Measurements from ENCODE around the gene CRY1. TPM values are rescaled to one million over a fixed set of nuclear protein-coding genes. Genes with fewer than 3 reads are reported as not detected.

The CRY1 gene
- polyA plus RNA-seq, 2 of the 4 experiments (the other 2 are of a cell fraction) = 15.8 to 26.1 TPM

DNA sequence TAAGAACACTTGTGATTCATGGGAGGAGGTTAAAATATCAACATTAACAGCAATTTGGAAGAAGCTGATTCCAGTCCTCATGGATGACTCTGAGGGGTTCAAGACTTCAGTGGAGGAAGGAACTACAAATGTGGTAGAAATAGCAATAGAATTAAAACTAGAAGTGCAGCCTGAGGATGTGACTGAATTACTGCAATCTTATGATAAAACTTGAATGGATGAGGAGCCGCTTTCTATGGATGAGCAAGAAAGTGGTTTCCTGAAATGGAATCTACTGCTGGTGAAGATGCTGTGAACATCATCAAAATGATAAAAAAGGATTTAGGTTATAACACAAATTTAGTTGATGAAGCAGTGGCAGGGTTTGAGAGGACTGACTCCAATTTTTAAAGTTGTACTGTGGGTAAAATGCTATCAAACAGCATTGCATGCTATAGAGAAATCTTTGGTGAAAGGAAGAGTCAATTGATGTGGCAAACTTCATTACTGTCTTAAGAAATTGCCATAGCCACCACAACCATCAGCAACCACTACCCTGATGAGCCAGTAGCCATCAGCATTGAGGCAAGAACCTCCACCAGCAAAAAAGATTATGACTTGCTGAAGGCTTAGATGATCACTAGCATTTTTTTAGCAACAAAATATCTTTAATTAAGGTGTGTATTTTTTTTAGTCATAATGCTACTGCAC is 80.5 kb downstream of the CRY1 start:
- FAIRE-seq = no peak
- 100% methylated on average over 1 of the region's 1 CpG for WGBS (ENCODE audit: missing lambda C conversion rate)
- TF ChIP-seq RAD21 (conservative IDR thresholded peaks at IDR 0.05 in 1 of 2, IDR thresholded peaks at IDR 0.05 in 1 of 2) (no peak), ZC3H11A (IDR thresholded peaks at IDR 0.05) (no peak), ESRRA (IDR thresholded peaks at IDR 0.05; ENCODE audit: borderline replicate concordance, low read length) (no peak), JUNB (IDR thresholded peaks at IDR 0.05) (no peak), MAZ (IDR thresholded peaks at IDR 0.05; ENCODE audit: borderline replicate concordance, low read depth, low read length) (no peak), CHD4 (IDR thresholded peaks at IDR 0.05; ENCODE audit: borderline replicate concordance) (no peak), FOXS1 (CRISPR knock-in tag; IDR thresholded peaks at IDR 0.05) (no peak)
- TF ChIP-seq, protein P1, sequence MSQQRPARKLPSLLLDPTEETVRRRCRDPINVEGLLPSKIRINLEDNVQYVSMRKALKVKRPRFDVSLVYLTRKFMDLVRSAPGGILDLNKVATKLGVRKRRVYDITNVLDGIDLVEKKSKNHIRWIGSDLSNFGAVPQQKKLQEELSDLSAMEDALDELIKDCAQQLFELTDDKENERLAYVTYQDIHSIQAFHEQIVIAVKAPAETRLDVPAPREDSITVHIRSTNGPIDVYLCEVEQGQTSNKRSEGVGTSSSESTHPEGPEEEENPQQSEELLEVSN (IDR thresholded peaks at IDR 0.05; ENCODE audit: borderline replicate concordance, low read depth) = no peak
- ChIA-PET POLR2A (no interaction called here), CTCF (interaction anchor here (0.6 to 2.0 kb wide), 5 partner anchors 13 to 92 kb away, joined by 3 to 7 read pairs (median 3); no protein-coding TSS in a partner anchor)
- no peak for ATAC-seq
- H3K4me1 ChIP-seq = no peaks in the 10 kb centered on the region
- no peak overlapping the region for H3K4me2 ChIP-seq
- no peaks in the 10 kb centered on the region for H3K9me3 ChIP-seq
- DNase-seq (ENCODE audit: low read depth in 1 of 2, low spot score in 1 of 2) = no peak
- H3K27ac ChIP-seq = no peak overlapping the region
- H3K4me3 ChIP-seq = no peak overlapping the region

DNA sequence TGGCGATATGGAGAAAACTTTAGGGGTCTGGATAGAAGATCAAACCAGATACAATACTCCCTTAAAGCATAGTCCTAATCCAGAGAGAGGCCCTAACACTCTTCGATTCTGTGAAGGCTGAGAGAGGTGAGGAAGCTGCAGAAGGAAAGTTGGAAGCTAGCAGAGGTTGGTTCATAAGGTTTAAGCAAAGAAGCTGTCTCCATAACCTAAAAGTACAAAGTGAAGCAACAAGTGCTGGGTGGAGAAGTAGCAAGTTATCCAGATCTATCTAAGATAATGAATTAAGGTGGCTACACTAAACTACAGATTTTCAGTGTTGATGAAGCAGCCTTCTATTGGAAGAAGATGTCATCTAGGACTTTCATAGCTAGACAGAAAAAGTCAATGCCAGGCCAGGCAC is 81.8 kb downstream of the CRY1 start:
- no peak for DNase-seq (ENCODE audit: low read depth in 1 of 2, low spot score in 1 of 2)

DNA sequence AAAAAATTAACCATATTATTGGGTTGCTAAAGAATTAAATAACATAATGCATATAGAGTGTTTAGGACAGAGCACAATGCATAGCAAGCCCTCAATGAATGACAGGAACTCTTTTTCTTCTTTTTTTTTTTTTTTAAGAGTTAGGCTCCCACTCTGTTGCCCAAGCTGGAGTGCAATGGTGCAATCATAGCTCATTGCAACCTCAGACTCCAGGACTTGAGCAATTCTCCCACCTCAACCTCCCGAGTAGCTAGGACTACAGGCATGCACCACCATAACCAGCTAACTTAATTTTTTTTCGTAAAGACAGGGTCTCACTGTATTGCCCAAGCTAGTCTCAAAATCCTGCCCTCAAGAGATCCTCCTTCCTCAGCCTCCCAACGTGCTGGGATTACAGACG is 85.9 kb downstream of the CRY1 start:
- CTCF ChIA-PET = no interaction called here
- WGBS (ENCODE audit: missing lambda C conversion rate) = 89% methylated on average over 4 of the region's 4 CpGs
- POLR2A ChIA-PET = interaction anchor here (0.6 kb wide), 1 partner anchor 21 kb away, joined by 3 read pairs; the partner anchor contains the start of gene MTERF2
- H3K4me2 ChIP-seq = no peak overlapping the region
- DNase-seq (ENCODE audit: low read depth in 1 of 2, low spot score in 1 of 2) (no peak), FAIRE-seq (no peak), ATAC-seq (no peak)
- H3K4me1 ChIP-seq = no peaks in the 10 kb centered on the region
- H3K27ac ChIP-seq = no peak overlapping the region
- H3K9me3 ChIP-seq = no peaks in the 10 kb centered on the region
- no peak overlapping the region for H3K4me3 ChIP-seq
- TF ChIP-seq REST (IDR thresholded peaks at IDR 0.05) (no peak), NPAS2 (CRISPR knock-in tag; IDR thresholded peaks at IDR 0.05; ENCODE audit: borderline replicate concordance) (no peak), SREBF2 (IDR thresholded peaks at IDR 0.05) (no peak), PHF8 (IDR thresholded peaks at IDR 0.05; ENCODE audit: borderline replicate concordance, low read depth) (no peak), RFX5 (IDR thresholded peaks at IDR 0.05) (no peak), KDM1A (IDR thresholded peaks at IDR 0.05; ENCODE audit: low read depth) (no peak)
- TF ChIP-seq, protein P1 (IDR thresholded peaks at IDR 0.05; ENCODE audit: borderline replicate concordance, low read depth) = no peak
- TF ChIP-seq, protein P2, sequence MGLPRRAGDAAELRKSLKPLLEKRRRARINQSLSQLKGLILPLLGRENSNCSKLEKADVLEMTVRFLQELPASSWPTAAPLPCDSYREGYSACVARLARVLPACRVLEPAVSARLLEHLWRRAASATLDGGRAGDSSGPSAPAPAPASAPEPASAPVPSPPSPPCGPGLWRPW (IDR thresholded peaks at IDR 0.05) = no peak
- TF ChIP-seq, protein P3, sequence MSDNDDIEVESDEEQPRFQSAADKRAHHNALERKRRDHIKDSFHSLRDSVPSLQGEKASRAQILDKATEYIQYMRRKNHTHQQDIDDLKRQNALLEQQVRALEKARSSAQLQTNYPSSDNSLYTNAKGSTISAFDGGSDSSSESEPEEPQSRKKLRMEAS (IDR thresholded peaks at IDR 0.05) = no peak
- TF ChIP-seq, protein P4, sequence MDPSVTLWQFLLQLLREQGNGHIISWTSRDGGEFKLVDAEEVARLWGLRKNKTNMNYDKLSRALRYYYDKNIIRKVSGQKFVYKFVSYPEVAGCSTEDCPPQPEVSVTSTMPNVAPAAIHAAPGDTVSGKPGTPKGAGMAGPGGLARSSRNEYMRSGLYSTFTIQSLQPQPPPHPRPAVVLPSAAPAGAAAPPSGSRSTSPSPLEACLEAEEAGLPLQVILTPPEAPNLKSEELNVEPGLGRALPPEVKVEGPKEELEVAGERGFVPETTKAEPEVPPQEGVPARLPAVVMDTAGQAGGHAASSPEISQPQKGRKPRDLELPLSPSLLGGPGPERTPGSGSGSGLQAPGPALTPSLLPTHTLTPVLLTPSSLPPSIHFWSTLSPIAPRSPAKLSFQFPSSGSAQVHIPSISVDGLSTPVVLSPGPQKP (IDR thresholded peaks at IDR 0.05; ENCODE audit: low read depth, low read length) = no peak

More for the DNA sequence above, 81.8 kb downstream of the CRY1 start:
- H3K9me3 ChIP-seq = no peaks in the 10 kb centered on the region
- H3K4me2 ChIP-seq = no peak overlapping the region
- WGBS (ENCODE audit: missing lambda C conversion rate) = 93% methylated on average over 2 of the region's 2 CpGs
- FAIRE-seq (no peak), ATAC-seq (no peak)
- H3K4me3 ChIP-seq = no peak overlapping the region
- POLR2A ChIA-PET = no interaction called here
- no peaks in the 10 kb centered on the region for H3K4me1 ChIP-seq
- TF ChIP-seq HMGXB4 (CRISPR knock-in tag; IDR thresholded peaks at IDR 0.05; ENCODE audit: borderline replicate concordance) (no peak), SREBF2 (IDR thresholded peaks at IDR 0.05) (no peak), KDM1A (IDR thresholded peaks at IDR 0.05; ENCODE audit: low read depth) (no peak), HOXB5 (CRISPR knock-in tag; IDR thresholded peaks at IDR 0.05) (no peak), RARB (CRISPR knock-in tag; IDR thresholded peaks at IDR 0.05) (no peak), NR3C1 (IDR thresholded peaks at IDR 0.05) (no peak), CBX2 (IDR thresholded peaks at IDR 0.05; ENCODE audit: borderline replicate concordance, low read depth) (no peak), JUN (IDR thresholded peaks at IDR 0.05) (no peak), FOSL2 (IDR thresholded peaks at IDR 0.05) (no peak), FOSL2 (CRISPR knock-in tag; IDR thresholded peaks at IDR 0.05) (no peak), EHF (CRISPR knock-in tag; IDR thresholded peaks at IDR 0.05) (no peak), ZSCAN20 (CRISPR knock-in tag; IDR thresholded peaks at IDR 0.05) (no peak), JUNB (IDR thresholded peaks at IDR 0.05) (no peak), RCOR1 (IDR thresholded peaks at IDR 0.05; ENCODE audit: low read depth, low read length) (no peak)
- no peak overlapping the region for H3K27ac ChIP-seq
- CTCF ChIA-PET = interaction anchor here (1.0 to 1.1 kb wide), 2 partner anchors 9 kb away, joined by 3 to 4 read pairs; no protein-coding TSS in a partner anchor
